HG02588 (cell line): ENCODE data around the gene LRRC23.
"Not testable (repeated sequence)": the region's sequence is repeated elsewhere in the genome, so short reads cannot be mapped to it uniquely, and the experiment has no call there.

Experiments used
- ATAC-seq: cut with Tn5 transposase; IDR thresholded peaks from one replicate; pipeline ENCODE4 v1.9.1; 2021; ENCODE audit warnings: mild to moderate bottlenecking, moderate library complexity; ENCODE audit not compliant: unreplicated experiment

The LRRC23 gene

DNA sequence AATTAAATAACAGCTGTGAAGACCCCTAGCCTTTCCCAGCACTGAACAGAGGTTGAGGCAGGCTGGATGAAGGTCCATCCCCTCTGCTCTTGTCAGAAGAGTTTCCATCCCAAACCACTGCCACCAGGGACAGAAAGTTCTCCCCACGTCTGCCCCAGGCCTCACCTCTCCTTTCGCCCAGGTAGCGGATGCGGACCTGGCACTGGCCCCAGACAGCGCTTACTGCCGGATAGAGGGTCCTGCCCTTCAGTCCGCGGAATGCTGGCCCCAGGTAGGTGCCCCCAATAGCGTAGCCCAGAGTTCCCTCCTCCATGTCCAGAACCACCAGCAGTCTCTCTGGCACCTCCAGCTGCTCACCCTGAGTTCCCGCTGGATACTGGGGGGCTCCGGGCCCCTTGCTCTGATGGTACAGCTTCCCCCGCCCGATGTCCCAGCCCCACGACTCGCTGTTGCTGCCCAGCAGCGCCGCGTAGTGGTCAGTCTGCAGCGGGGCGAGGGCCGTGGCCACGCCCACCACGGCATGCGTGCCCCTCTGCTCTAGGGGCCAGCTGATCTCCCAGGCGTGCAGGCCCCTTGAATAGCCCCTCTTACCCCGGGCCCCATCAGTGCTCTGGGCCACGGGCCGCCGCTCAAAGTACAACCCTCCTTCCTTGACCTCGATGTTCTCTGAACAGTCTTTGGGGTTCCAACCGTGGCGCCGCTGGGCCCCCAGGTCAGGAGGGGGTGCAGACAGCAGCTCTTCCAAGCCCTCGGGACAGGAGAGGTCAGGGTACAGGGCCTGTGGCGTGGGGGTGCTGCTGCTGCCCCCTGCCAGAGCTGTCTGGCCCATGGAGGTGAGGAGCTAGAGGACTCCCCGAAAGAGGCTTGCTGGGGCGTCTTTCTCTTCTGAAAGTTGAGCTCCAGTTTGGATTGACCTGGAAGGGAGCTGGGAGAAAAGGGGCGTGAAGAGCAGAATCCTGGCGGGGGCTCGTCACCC, 32.3 kb upstream of the LRRC23 start:
- peak; percentile 32 for ATAC-seq

DNA sequence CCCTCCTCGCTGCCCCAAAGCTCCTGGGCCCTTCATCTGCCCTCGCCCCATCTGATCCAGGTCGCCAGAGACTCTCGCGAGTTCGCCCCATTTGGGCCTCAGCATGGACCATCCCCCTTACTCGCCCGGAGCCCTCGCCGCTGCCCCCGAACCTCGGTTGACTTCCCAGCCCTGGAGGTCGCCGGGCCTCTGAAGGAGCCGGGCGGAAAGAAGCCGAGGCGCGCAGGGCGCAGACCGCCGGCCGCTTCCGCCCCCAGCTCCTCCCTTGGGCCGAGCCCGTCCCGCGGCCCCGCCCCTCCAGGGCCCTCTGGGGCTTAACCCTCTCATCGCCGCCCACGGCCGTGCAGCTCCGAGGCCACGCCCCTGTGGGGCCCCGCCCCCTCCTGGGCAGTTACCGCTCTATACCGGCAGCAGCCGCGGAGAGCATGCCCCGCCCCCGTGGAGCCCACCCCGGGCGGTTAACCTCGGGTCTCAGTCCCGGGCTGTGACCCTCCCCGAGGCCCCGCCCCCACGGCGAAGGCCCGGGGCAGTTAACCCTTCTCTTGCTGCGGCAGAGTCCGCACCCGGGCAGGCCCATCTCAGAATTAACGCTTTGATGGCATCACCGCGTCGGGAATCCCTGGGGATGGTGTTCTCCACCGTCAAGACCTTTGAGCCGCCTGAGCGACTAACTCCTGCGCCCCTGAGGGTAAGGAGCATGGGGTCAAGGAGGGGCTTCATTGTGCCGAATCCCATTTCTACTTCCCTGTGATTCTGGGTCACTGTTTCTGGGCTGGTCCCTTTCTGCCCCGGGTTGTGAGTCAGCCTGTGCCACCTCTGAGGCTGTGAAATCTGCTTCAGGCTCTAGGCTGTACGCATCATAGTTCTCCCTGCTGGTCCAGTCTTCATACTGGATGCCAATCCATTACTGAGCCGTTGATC, 31.3 kb upstream of the LRRC23 start, which contains the start of gene SPSB2:
Gene SPSB2, minus strand, starts transcription at position 210 of the 921 bp plus-strand sequence. CDS start 402 bp downstream, outside the sequence.
- peak; percentile 78 for ATAC-seq

- ATAC-seq = not testable (repeated sequence)
Observed at GRCh38 chr12:6874015-6874368, 30.6 kb upstream of the LRRC23 start.

- ATAC-seq = not testable (repeated sequence)
Observed at GRCh38 chr12:6879824-6880223, 24.8 kb upstream of the LRRC23 start.

DNA sequence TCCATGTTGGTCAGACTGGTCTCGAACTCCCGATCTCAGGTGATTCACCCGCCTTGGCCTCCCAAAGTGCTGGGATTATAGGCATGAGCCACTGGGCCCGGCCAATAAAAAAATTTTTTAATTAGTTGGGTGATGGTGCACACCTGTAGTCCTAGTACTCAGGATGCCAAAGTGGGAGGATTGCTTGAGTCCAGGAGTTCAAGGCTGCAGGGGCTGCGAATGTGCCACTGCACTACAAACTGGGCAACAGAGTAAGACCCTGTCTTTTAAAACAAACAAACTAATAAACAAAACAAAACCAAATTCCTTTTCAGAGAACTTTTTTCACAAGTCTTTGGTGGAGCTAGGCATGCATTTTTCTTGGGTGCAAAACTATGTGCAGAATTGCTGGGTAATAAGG, 21.4 kb upstream of the LRRC23 start:
- no peak for ATAC-seq

DNA sequence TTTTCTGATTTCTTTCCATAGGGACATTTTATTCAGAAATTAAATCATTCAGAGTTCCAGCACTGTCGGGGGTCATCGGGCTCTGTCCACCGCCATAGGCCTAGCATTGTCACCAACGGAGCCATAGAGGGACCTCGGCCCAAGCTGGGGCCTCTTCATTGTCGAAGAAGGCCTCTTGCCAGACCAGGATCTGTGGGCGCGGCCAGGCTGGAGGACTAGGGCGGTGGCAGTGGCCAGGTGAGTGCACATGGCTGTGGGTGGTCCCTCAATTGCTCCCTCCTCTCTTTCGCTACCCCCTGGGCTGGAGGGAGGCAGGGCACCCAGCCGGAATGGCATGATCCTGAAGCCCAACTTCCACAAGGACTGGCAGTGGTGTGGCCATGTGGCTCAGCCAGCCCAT, 20.9 kb upstream of the LRRC23 start:
- ATAC-seq = no peak

- no peak for ATAC-seq
Observed at GRCh38 chr12:6884539-6884938, 20.1 kb upstream of the LRRC23 start.

DNA sequence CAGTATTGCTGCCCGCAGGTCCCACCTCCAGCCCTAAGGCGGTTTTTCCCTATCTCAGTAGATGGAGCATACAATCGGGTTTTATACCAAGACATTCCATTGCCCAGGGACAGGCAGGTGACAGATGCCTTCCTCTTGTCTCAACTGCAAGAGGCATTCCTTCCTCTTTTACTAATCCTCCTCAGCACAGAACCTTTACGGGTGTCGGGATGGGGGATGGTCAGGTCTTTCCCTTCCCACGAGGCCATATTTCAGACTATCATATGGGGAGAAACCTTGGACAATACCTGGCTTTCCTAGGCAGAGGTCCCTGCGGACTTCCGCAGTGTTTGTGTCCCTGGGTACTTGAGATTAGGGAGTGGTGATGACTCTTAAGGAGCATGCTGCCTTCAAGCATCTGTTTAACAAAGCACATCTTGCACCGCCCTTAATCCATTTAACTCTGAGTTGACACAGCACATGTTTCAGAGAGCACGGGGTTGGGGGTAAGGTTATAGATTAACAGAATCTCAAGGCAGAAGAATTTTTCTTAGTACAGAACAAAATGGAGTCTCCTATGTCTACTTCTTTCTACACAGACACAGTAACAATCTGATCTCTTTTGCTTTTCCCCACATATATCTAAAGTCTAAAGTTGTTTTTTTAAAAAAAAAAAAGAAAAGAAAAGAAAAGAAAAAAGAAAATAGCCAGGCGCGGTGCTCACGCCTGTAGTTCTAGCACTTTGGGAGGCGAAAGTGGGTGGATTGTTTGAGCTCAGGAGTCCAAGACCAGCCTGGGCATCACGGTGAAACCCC, 18.2 kb upstream of the LRRC23 start:
- ATAC-seq = not testable (repeated sequence)

DNA sequence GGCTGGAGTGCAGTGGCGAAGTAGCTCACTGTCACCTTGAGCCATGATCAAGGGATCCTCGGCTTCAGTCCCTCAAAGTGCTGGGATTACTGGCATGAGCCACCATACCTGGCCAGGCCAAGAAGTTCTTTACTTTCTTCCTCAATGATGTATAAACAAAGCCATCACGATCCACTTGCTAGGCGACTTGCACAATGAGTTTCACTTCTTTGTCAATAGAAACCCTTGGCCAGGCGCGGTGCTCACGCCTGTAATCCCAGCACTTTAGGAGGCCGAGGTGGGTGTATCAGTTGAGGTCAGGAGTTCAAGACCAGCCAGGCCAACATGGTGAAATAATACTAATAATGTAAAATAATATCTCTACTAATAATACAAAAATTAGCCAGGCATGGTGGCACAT, 17.2 kb upstream of the LRRC23 start:
- no peak for ATAC-seq

- ATAC-seq = no peak
Observed at GRCh38 chr12:6888360-6888759, 16.3 kb upstream of the LRRC23 start.

GRCh38 chr12:6888794-6889193, 15.8 kb upstream of the LRRC23 start:
- ATAC-seq = not testable (repeated sequence)

- not testable (repeated sequence) for ATAC-seq
Observed at GRCh38 chr12:6889775-6890573, 14.6 kb upstream of the LRRC23 start.

DNA sequence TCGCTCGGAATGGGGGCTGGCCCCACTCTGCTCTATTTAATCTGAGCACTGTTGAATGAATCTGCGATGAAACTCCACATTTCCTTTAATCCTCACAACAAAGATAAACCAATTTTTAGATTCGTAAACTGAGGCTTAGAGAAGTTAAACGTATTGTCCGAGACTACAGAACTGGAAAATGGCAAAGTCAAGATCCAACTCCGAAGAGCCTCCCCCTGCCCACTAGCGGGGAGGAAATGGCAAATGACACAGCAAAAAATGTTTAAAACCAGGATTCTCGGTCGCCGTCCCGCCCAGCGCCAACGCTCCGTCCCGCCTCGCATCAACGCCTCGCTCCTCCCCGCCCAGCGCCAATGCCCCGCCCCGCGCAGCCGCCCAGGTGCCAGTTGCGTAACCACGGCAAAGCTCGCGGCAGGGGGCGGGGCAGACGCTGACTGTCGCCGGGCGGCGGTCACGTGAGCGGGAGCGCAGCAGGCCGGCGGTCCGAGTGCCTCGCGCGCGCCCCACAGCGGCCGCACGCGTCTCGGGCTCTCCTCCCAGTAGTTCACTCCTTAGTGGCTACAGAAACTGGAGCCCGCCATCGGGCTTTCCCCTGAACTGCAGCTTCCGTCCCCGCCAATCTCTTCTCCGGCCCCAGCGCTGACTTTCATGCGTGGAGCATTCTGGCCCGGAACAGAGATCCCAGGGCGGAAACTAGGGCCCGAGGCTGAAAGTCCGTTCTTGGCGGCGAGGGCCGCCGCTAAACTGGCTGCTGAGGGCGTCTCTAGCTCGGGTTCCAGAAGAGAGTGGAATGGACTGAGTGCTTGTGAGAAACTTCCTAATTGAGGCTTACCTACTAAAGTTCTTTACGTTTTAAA, 13.6 kb upstream of the LRRC23 start:
- ATAC-seq = peak; percentile 93

DNA sequence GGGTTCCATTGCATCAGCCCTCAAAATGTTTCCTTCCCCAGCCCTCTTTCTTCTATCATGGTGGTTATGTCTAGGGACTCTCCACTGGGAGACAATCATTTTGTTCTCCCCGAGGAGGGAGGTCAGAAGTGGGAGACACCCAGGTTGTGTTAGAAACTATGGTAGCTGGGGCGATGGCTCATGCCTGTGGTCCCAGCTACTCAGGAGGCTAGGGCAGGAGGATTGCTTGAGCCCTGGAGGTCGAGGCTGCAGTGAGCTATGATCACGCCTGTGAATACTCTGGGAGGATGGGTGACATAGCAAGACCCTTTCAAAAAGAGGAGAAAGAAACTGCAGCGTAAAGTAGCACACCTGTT, 13.0 kb upstream of the LRRC23 start:
- ATAC-seq = no peak

DNA sequence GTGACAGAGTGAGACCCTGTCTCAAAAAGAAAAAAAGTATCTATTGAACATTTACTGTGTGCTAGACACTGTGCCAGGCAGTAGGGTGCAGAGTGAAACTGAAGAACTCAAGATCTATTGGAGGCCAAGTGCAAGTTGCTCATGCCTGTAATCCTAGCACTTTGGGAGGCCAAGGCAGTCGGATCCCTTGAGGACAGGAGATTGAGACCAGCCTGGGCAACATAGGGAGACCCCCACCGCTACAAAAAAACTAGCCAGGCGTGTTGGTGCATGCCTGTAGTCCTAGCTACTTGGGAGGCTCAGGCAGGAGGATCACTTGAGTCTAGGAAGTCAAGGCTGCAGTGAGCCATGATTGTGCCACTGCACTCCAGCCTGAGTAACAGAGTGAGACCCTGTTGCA, 11.9 kb upstream of the LRRC23 start:
- ATAC-seq = not testable (repeated sequence)

- ATAC-seq = no peak
Observed at GRCh38 chr12:6894321-6894720, 10.3 kb upstream of the LRRC23 start.

GRCh38 chr12:6896846-6897435, 7.7 kb upstream of the LRRC23 start:
- no peak for ATAC-seq

DNA sequence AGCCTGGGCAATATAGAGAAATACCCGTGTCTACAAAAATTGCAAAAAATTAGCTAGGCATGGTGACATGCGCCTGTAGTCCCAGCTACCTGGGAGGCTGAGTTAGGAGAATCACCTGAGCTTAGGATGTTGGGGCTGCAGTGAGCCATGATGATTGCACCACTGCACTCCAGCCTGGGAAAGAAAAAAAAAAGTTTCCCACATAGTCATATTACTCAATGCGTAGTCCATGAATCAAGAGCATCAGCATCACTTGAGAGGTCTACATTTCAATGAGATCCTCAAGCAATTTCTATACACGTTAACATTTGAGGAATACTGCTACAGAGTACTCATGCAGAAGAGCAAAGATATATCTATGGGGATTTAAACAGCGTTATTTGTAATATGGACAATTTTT, 5.2 kb upstream of the LRRC23 start:
- ATAC-seq = no peak
